Activated CD4-positive, alpha-beta T cell treated with anti-CD3 and anti-CD28 coated beads for 24 hours (primary cell): ENCODE measurements around the gene DYNC2LI1.

Experiments
- DNase-seq, 2 donors: peaks; one replicate each; pipeline ENCODE4 v3.0.0-alpha.2; 2020; ENCODE audit warnings: low read depth in 2 of 2

Gene DYNC2LI1

DNA sequence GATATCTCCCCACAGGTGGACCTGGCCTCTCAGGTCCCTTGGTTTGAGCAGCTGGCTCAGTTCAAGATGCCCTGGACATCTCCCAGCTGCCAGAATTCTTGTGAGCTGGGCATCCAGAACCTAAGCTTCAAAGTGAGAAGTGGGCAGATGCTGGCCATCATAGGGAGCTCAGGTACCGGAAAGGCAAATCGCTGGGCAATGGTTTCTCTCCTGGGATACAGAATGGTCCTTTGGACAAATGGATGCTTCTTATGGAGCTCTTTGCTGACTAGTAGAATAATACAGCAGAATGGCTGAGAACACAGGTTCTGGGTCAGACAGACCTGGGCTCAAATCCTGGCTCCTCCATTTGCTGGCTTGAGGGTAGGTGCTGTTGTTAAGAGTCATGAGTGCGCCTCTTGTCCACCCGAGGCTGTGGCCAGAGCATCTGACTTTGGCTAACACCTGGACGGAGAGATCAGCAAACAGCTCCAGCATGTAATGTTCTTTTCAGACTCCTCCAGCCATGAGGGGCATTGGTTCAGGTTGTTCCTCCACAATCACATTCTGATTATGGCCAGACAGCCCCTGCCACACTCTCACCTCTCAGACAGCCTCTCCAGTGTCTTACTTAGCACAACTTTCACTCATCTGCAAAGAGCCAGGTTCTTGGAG, 72.4 kb downstream of the DYNC2LI1 start:
- DNase-seq: no peak

- no peak for DNase-seq
Observed at GRCh38 chr2:43848214-43848613, 74.4 kb downstream of the DYNC2LI1 start.

GRCh38 chr2:43851011-43851980, 77.5 kb downstream of the DYNC2LI1 start:
- DNase-seq: no peak

GRCh38 chr2:43852196-43852730, 78.4 kb downstream of the DYNC2LI1 start:
- no peak for DNase-seq

DNA sequence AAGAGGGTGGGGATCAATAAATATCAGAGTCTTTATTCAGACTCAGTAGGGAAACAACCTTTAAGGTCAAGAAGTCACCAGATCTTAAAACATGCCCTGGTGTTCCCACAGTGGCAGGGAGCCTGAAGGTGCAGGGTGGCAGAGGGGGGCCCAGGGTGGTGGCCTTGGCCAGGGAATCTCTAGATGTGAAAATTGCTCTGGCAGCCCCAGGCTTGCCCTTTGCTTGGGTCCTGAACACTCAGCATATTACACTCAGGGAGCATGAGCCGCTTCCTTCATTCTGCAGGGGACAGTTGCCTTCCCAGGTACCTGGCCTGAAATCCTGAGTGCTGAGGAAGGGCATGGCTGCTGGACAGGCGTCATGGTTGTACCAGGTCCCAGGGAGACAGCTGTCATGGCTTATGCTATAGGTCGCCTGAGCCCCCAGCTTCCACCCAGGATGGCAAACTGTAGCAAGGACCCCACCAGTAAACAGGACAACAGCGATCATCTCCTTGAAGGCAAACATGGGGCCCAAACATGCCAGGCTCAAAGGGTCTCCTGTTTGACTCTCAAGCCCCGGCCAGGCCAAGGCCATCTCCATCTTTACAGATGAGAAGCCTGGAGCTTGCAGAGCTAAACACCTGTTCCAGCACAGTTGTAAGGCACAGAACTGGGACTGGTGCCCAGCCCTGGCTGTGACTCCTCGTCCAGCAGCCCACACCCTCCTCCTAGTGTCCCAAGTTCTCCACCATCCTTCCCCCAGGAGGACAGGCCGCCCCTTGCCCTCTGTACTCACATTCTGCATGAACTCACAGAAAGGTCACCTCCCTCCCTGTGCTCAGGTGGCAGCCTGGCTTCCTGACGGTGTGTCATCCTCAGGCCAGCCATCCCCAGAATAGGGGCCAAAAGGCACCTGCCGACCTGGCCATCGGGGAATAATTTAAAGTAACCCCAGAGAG, 79.6 kb downstream of the DYNC2LI1 start:
- DNase-seq: no peak

DNA sequence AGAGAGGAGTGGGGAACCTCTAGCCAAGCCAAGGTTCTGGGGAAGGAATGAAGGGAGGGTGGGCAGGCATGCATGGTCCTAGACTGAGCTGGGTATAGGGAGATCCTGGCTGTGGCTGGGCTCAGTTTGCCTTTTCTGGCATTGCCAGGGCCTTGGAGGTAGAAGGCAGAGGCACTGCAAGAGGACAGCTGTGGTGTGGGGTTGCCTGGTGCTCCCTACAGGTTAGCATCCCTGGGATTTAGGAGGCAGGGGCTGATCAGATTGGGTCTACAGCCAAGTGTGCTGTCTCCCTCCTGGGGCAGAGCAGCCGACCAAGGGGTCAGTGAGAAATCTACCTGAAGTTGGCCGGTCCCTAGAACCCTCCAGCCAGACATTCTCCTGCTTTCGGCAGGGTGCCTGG, 80.8 kb downstream of the DYNC2LI1 start:
- DNase-seq: no peak

GRCh38 chr2:43855292-43855691, 81.5 kb downstream of the DYNC2LI1 start:
- no peak for DNase-seq
